ENCODE data around the gene POLE2.
"Not testable (repeated sequence)": the region's sequence is repeated elsewhere in the genome, so short reads cannot be mapped to it uniquely, and the experiment has no call there.

The POLE2 gene

GRCh38 chr14:49692193-49692757 is 4.3 kb upstream of the POLE2 start:
- Histone ChIP-seq H3K36me3 (ENCODE audit: insufficient read depth, low read length) (no peaks in the 10 kb centered on the region), H3K9me3 (ENCODE audit: control insufficient read depth, insufficient read depth, low read length) (no peaks in the 10 kb centered on the region), H3K9ac (ENCODE audit: low read depth, low read length) (peak overlapping the region; percentile 80), H3K4me1 (ENCODE audit: insufficient read depth, low read length) (peaks cover 3% of the 10 kb centered on the region; the same call in 1 of the 2 replicates)

- no peaks in the 10 kb centered on the region for H3K36me3 ChIP-seq (ENCODE audit: insufficient read depth, low read length)
- peaks cover 3% of the 10 kb centered on the region; the same call in 1 of the 2 replicates for H3K4me1 ChIP-seq (ENCODE audit: insufficient read depth, low read length)
- H3K9me3 ChIP-seq (ENCODE audit: control insufficient read depth, insufficient read depth, low read length): no peaks in the 10 kb centered on the region
- H3K9ac ChIP-seq (ENCODE audit: low read depth, low read length): peak overlapping the region; percentile 80; the same call in 1 of the 2 replicates
Measured at GRCh38 chr14:49691031-49691430, 3.0 kb upstream of the POLE2 start.

- Histone ChIP-seq H3K9ac (ENCODE audit: low read depth, low read length) (peak overlapping the region; percentile 61), H3K36me3 (ENCODE audit: insufficient read depth, low read length) (no peaks in the 10 kb centered on the region)
Measured at GRCh38 chr14:49688701-49689030, 652 bp upstream of the POLE2 start.

GRCh38 chr14:49686425-49686824 is 1.6 kb downstream of the POLE2 start:
- Histone ChIP-seq H3K9ac (ENCODE audit: low read depth, low read length) (no peak overlapping the region), H3K36me3 (ENCODE audit: insufficient read depth, low read length) (no peaks in the 10 kb centered on the region), H3K9me3 (ENCODE audit: control insufficient read depth, insufficient read depth, low read length) (no peaks in the 10 kb centered on the region), H3K4me1 (ENCODE audit: insufficient read depth, low read length) (peaks cover 3% of the 10 kb centered on the region; the same call in 1 of the 2 replicates)

More at GRCh38 chr14:49688701-49689030, 652 bp upstream of the POLE2 start:
- Histone ChIP-seq H3K4me1 (ENCODE audit: insufficient read depth, low read length) (peaks cover 3% of the 10 kb centered on the region; the same call in 1 of the 2 replicates), H3K9me3 (ENCODE audit: control insufficient read depth, insufficient read depth, low read length) (no peaks in the 10 kb centered on the region)

- Histone ChIP-seq H3K9ac (ENCODE audit: low read depth, low read length) (no peak overlapping the region), H3K36me3 (ENCODE audit: insufficient read depth, low read length) (no peaks in the 10 kb centered on the region), H3K4me1 (ENCODE audit: insufficient read depth, low read length) (no peaks in the 10 kb centered on the region), H3K9me3 (ENCODE audit: control insufficient read depth, insufficient read depth, low read length) (peaks cover 2% of the 10 kb centered on the region; the same call in 1 of the 2 replicates)
Measured at GRCh38 chr14:49679271-49679670, 8.7 kb downstream of the POLE2 start.

- Histone ChIP-seq H3K36me3 (ENCODE audit: insufficient read depth, low read length) (no peaks in the 10 kb centered on the region), H3K4me1 (ENCODE audit: insufficient read depth, low read length) (no peaks in the 10 kb centered on the region), H3K9me3 (ENCODE audit: control insufficient read depth, insufficient read depth, low read length) (peaks cover 2% of the 10 kb centered on the region; the same call in 1 of the 2 replicates)
Measured at GRCh38 chr14:49677643-49678042, 10.4 kb downstream of the POLE2 start.

GRCh38 chr14:49673586-49673985 is 14.4 kb downstream of the POLE2 start:
- H3K9ac ChIP-seq (ENCODE audit: low read depth, low read length): no peak overlapping the region
- peaks cover 2% of the 10 kb centered on the region; the same call in 1 of the 2 replicates for H3K9me3 ChIP-seq (ENCODE audit: control insufficient read depth, insufficient read depth, low read length)
- peaks cover 7% of the 10 kb centered on the region for H3K36me3 ChIP-seq (ENCODE audit: insufficient read depth, low read length)
- H3K4me1 ChIP-seq (ENCODE audit: insufficient read depth, low read length): no peaks in the 10 kb centered on the region

More at GRCh38 chr14:49677643-49678042, 10.4 kb downstream of the POLE2 start:
- H3K9ac ChIP-seq (ENCODE audit: low read depth, low read length): no peak overlapping the region

- H3K9me3 ChIP-seq (ENCODE audit: control insufficient read depth, insufficient read depth, low read length): no peaks in the 10 kb centered on the region
- H3K9ac ChIP-seq (ENCODE audit: low read depth, low read length): no peak overlapping the region
- H3K36me3 ChIP-seq (ENCODE audit: insufficient read depth, low read length): peaks cover 7% of the 10 kb centered on the region
- H3K4me1 ChIP-seq (ENCODE audit: insufficient read depth, low read length): no peaks in the 10 kb centered on the region
Measured at GRCh38 chr14:49670475-49670874, 17.5 kb downstream of the POLE2 start.

- Histone ChIP-seq H3K4me1 (ENCODE audit: insufficient read depth, low read length) (no peaks in the 10 kb centered on the region), H3K9ac (ENCODE audit: low read depth, low read length) (no peak overlapping the region), H3K36me3 (ENCODE audit: insufficient read depth, low read length) (no peaks in the 10 kb centered on the region), H3K9me3 (ENCODE audit: control insufficient read depth, insufficient read depth, low read length) (no peaks in the 10 kb centered on the region)
Measured at GRCh38 chr14:49659526-49660455, 28.2 kb downstream of the POLE2 start.

GRCh38 chr14:49657500-49657899 is 30.5 kb downstream of the POLE2 start:
- not testable (repeated sequence) for H3K9ac ChIP-seq (ENCODE audit: low read depth, low read length); H3K9me3 ChIP-seq (ENCODE audit: control insufficient read depth, insufficient read depth, low read length); H3K4me1 ChIP-seq (ENCODE audit: insufficient read depth, low read length); H3K36me3 ChIP-seq (ENCODE audit: insufficient read depth, low read length)

- H3K9me3 ChIP-seq (ENCODE audit: control insufficient read depth, insufficient read depth, low read length): no peaks in the 10 kb centered on the region
- H3K36me3 ChIP-seq (ENCODE audit: insufficient read depth, low read length): no peaks in the 10 kb centered on the region; the same call in 1 of the 2 replicates
- H3K9ac ChIP-seq (ENCODE audit: low read depth, low read length): no peak overlapping the region
- no peaks in the 10 kb centered on the region for H3K4me1 ChIP-seq (ENCODE audit: insufficient read depth, low read length)
Measured at GRCh38 chr14:49654511-49654910, 33.5 kb downstream of the POLE2 start.

GRCh38 chr14:49653508-49653907 is 34.5 kb downstream of the POLE2 start:
- H3K9me3 ChIP-seq (ENCODE audit: control insufficient read depth, insufficient read depth, low read length): no peaks in the 10 kb centered on the region
- no peaks in the 10 kb centered on the region for H3K4me1 ChIP-seq (ENCODE audit: insufficient read depth, low read length)
- H3K36me3 ChIP-seq (ENCODE audit: insufficient read depth, low read length): no peaks in the 10 kb centered on the region; the same call in 1 of the 2 replicates
- no peak overlapping the region for H3K9ac ChIP-seq (ENCODE audit: low read depth, low read length)

GRCh38 chr14:49642163-49642562 is 45.9 kb downstream of the POLE2 start:
- Histone ChIP-seq H3K4me1 (ENCODE audit: insufficient read depth, low read length) (no peaks in the 10 kb centered on the region), H3K9ac (ENCODE audit: low read depth, low read length) (no peak overlapping the region), H3K9me3 (ENCODE audit: control insufficient read depth, insufficient read depth, low read length) (no peaks in the 10 kb centered on the region), H3K36me3 (ENCODE audit: insufficient read depth, low read length) (peaks cover 12% of the 10 kb centered on the region; the same call in 1 of the 2 replicates)

- H3K36me3 ChIP-seq (ENCODE audit: insufficient read depth, low read length): peaks cover 12% of the 10 kb centered on the region; the same call in 1 of the 2 replicates
- H3K4me1 ChIP-seq (ENCODE audit: insufficient read depth, low read length): no peaks in the 10 kb centered on the region
- H3K9ac ChIP-seq (ENCODE audit: low read depth, low read length): no peak overlapping the region
- no peaks in the 10 kb centered on the region for H3K9me3 ChIP-seq (ENCODE audit: control insufficient read depth, insufficient read depth, low read length)
Measured at GRCh38 chr14:49641697-49642129, 46.3 kb downstream of the POLE2 start.
